H9 (cell line): ENCODE data around the gene RSAD1. TPM values are rescaled to one million over a fixed set of nuclear protein-coding genes. Genes with fewer than 3 reads are reported as not detected.

Experiments used
- DNase-seq: peaks from one replicate; pipeline ENCODE4 v3.0.0-alpha.2; 2017
- H2AFZ ChIP-seq: one replicate; pipeline ENCODE4 v1.6.1; 2013; ENCODE audit warnings: mild to moderate bottlenecking, low read length, control low read depth, moderate library complexity
- H2AK5ac ChIP-seq: 2 replicates; pipeline ENCODE4 v1.6.1; 2013; ENCODE audit warnings: low read length, control low read depth, mixed read lengths; ENCODE audit not compliant: insufficient read length
- H2BK120ac ChIP-seq: one replicate; pipeline ENCODE4 v1.6.1; 2013; ENCODE audit warnings: low read depth, mild to moderate bottlenecking, low read length, control low read depth, inconsistent platforms; ENCODE audit not compliant: poor library complexity, severe bottlenecking
- H2BK12ac ChIP-seq: 2 replicates; pipeline ENCODE4 v1.6.1; 2013; ENCODE audit warnings: low read length, control low read depth, mixed read lengths, low read depth; ENCODE audit not compliant: insufficient read length
- H2BK15ac ChIP-seq: 2 replicates; pipeline ENCODE4 v1.6.1; 2013; ENCODE audit warnings: low read depth, low read length, control low read depth
- H2BK20ac ChIP-seq: one replicate; pipeline ENCODE4 v1.6.1; 2013; ENCODE audit warnings: low read depth, mild to moderate bottlenecking, low read length, control low read depth, inconsistent platforms; ENCODE audit not compliant: poor library complexity, severe bottlenecking
- H2BK5ac ChIP-seq: 2 replicates; pipeline ENCODE4 v1.6.1; 2013; ENCODE audit warnings: low read length, control low read depth, mixed read lengths; ENCODE audit not compliant: insufficient read length
- H3K14ac ChIP-seq: 2 replicates; pipeline ENCODE4 v1.6.1; 2013; ENCODE audit warnings: low read length, control low read depth; ENCODE audit not compliant: insufficient read depth
- H3K18ac ChIP-seq: 2 replicates; pipeline ENCODE4 v1.6.1; 2013; ENCODE audit warnings: low read depth, mild to moderate bottlenecking, mixed read lengths, low read length, control low read depth; ENCODE audit not compliant: insufficient read length
- H3K23ac ChIP-seq: 2 replicates; pipeline ENCODE4 v1.6.1; 2013; ENCODE audit warnings: low read length, control low read depth, mixed read lengths, low read depth; ENCODE audit not compliant: insufficient read length
- H3K23me2 ChIP-seq: 2 replicates; pipeline ENCODE4 v1.6.1; 2013; ENCODE audit warnings: low read depth, mild to moderate bottlenecking, mixed read lengths, low read length, control low read depth; ENCODE audit not compliant: insufficient read length, poor library complexity, severe bottlenecking
- H3K27ac ChIP-seq: 2 replicates; pipeline ENCODE4 v1.5.1; 2013; ENCODE audit warnings: low read length, control low read depth, mixed read lengths, low read depth; ENCODE audit not compliant: insufficient read length
- H3K27me3 ChIP-seq: 2 replicates; pipeline ENCODE4 v1.6.1; 2013; ENCODE audit warnings: low read length, control low read depth, inconsistent platforms; ENCODE audit not compliant: insufficient read depth
- H3K4ac ChIP-seq: 2 replicates; pipeline ENCODE4 v1.6.1; 2013; ENCODE audit warnings: low read depth, mild to moderate bottlenecking, control low read depth, inconsistent platforms, low read length, moderate library complexity
- H3K4me1 ChIP-seq: 2 replicates; pipeline ENCODE4 v1.6.1; 2013; ENCODE audit warnings: low read length, control low read depth, inconsistent platforms; ENCODE audit not compliant: insufficient read depth
- H3K4me2 ChIP-seq: 2 replicates; pipeline ENCODE4 v1.6.1; 2013; ENCODE audit warnings: low read length, control low read depth, mixed read lengths; ENCODE audit not compliant: insufficient read length, insufficient read depth
- H3K56ac ChIP-seq: 2 replicates; pipeline ENCODE4 v1.6.1; 2013; ENCODE audit warnings: low read depth, mild to moderate bottlenecking, mixed read lengths, low read length, control low read depth; ENCODE audit not compliant: insufficient read length
- H3K79me1 ChIP-seq: 2 replicates; pipeline ENCODE4 v1.6.1; 2013; ENCODE audit warnings: low read depth, mild to moderate bottlenecking, moderate library complexity, low read length, control low read depth, inconsistent platforms; ENCODE audit not compliant: insufficient read depth, poor library complexity, severe bottlenecking
- H3K79me2 ChIP-seq: 2 replicates; pipeline ENCODE4 v1.6.1; 2013; ENCODE audit warnings: low read length, control low read depth, inconsistent platforms; ENCODE audit not compliant: insufficient read depth
- H3K9ac ChIP-seq: 2 replicates; pipeline ENCODE4 v1.6.1; 2013; ENCODE audit warnings: low read length, control low read depth, mixed read lengths; ENCODE audit not compliant: insufficient read length; ENCODE audit errors: extremely low read depth
- H3K9me3 ChIP-seq: one replicate; pipeline ENCODE4 v1.6.1; 2013; ENCODE audit warnings: low read depth, low read length, inconsistent platforms; ENCODE audit not compliant: control insufficient read depth
- H3T11ph ChIP-seq: one replicate; pipeline ENCODE4 v1.6.1; 2013; ENCODE audit warnings: mild to moderate bottlenecking, low read length, control low read depth, inconsistent platforms
- H4K20me1 ChIP-seq: one replicate; pipeline ENCODE4 v1.6.1; 2013; ENCODE audit not compliant: control insufficient read depth, insufficient read length, insufficient read depth
- H4K5ac ChIP-seq: 2 replicates; pipeline ENCODE4 v1.6.1; 2013; ENCODE audit warnings: low read depth, mild to moderate bottlenecking, mixed read lengths, low read length, control low read depth; ENCODE audit not compliant: insufficient read length
- H4K8ac ChIP-seq: replicated peaks from 2 replicates; pipeline ENCODE4 v1.6.1; 2013; ENCODE audit warnings: low read length, control low read depth, mixed read lengths, low read depth; ENCODE audit not compliant: insufficient read length
- H4K91ac ChIP-seq: 2 replicates; pipeline ENCODE4 v1.6.1; 2013; ENCODE audit warnings: low read depth, mild to moderate bottlenecking, moderate library complexity, mixed read lengths, low read length, control low read depth; ENCODE audit not compliant: insufficient read length
- H3K27ac Mint-ChIP-seq, 3 experiments: 2 replicates in 2 of 3; 3 replicates in 1 of 3; pipeline ENCODE4 v1.8.0; 2020 to 2021; ENCODE audit warnings: mixed read lengths in 3 of 3, mild to moderate bottlenecking in 1 of 3, moderate library complexity in 1 of 3
- H3K27me3 Mint-ChIP-seq: 2 replicates; pipeline ENCODE4 v1.8.0; 2021; ENCODE audit warnings: low read depth, mild to moderate bottlenecking, moderate library complexity, mixed read lengths
- H3K36me3 Mint-ChIP-seq, 3 experiments: 2 replicates in 2 of 3; 3 replicates in 1 of 3; pipeline ENCODE4 v1.8.0; 2020 to 2021; ENCODE audit warnings: low read depth in 3 of 3, mixed read lengths in 3 of 3; ENCODE audit not compliant: insufficient read depth in 1 of 3
- H3K4me1 Mint-ChIP-seq, 2 experiments: 2 replicates each; pipeline ENCODE4 v1.8.0; 2020; ENCODE audit warnings: mixed read lengths in 2 of 2
- H3K4me3 Mint-ChIP-seq, 2 experiments: 2 replicates in 1 of 2; 3 replicates in 1 of 2; pipeline ENCODE4 v1.8.0; 2020 to 2021; ENCODE audit warnings: mild to moderate bottlenecking in 2 of 2, mixed read lengths in 2 of 2, moderate library complexity in 1 of 2
- H3K9me3 Mint-ChIP-seq, 2 experiments: 2 replicates in 1 of 2; 3 replicates in 1 of 2; pipeline ENCODE4 v1.8.0; 2020; ENCODE audit warnings: mild to moderate bottlenecking in 2 of 2, mixed read lengths in 2 of 2, moderate library complexity in 1 of 2
- CTCF ChIP-seq: fragments of 200-600 bp; sonication (generic); conservative IDR thresholded peaks from 3 replicates; pipeline ENCODE4 v1.8.0; 2021; ENCODE audit warnings: antibody characterized with exemption, mild to moderate bottlenecking
- WGBS: extraction: QIAGEN DNeasy Blood & Tissue Kit; methylation state at CpG from one replicate; pipeline ENCODE4 v1.1.7; 2013; ENCODE audit warnings: missing lambda C conversion rate, low lambda C conversion rate, mixed read lengths; ENCODE audit not compliant: insufficient read length; ENCODE audit errors: extremely low coverage; 5-methylcytosine and 5-hydroxymethylcytosine counted together
- total RNA-seq: library from RNA; stranded (reverse); gene quantifications from 2 replicates; pipeline ENCODE4 v1.2.1, GENCODE V29; 2021

RSAD1 gene
- total RNA-seq, 1 experiment from 2014 or later, result 27.9 TPM

- H3K27ac ChIP-seq, result no peak overlapping the region
Measured at GRCh38 chr17:50482110-50482509, 3.5 kb downstream of the RSAD1 start.

More at GRCh38 chr17:50482110-50482509, 3.5 kb downstream of the RSAD1 start:
- Histone ChIP-seq H3K23ac (no peak overlapping the region), H3K56ac (no peak overlapping the region), H3K4me1 (no peaks in the 10 kb centered on the region), H3K23me2 (no peaks in the 10 kb centered on the region), H2BK12ac (no peak overlapping the region), H2BK5ac (no peak overlapping the region), H3K9me3 (no peaks in the 10 kb centered on the region), H3K79me1 (no peaks in the 10 kb centered on the region), H3K27me3 (no peaks in the 10 kb centered on the region), H3K9ac (no peak overlapping the region), H4K20me1 (no peaks in the 10 kb centered on the region), H2AK5ac (no peak overlapping the region), H2BK15ac (no peak overlapping the region), H3K4ac (no peak overlapping the region), H3T11ph (no peak overlapping the region), H4K5ac (no peak overlapping the region), H4K8ac (no peak overlapping the region), H2BK120ac (no peak overlapping the region), H3K18ac (no peak overlapping the region), H3K14ac (no peak overlapping the region), H3K4me2 (no peak overlapping the region), H2BK20ac (no peak overlapping the region), H2AFZ (no peak overlapping the region), H4K91ac (no peak overlapping the region), H3K79me2 (no peaks in the 10 kb centered on the region)
- H3K36me3 Mint-ChIP-seq, result peaks cover 2 to 37% (median 36%) of the 10 kb centered on the region in 3 experiments
- H3K27ac Mint-ChIP-seq, result no peak overlapping the region; a peak in 1 of 7 replicates
- peaks cover 5% of the 10 kb centered on the region for H3K27me3 Mint-ChIP-seq
- peaks cover 11 to 12% of the 10 kb centered on the region in 2 experiments for H3K4me1 Mint-ChIP-seq
- TF ChIP-seq CTCF, result no peak
- H3K9me3 Mint-ChIP-seq, result no peaks in the 10 kb centered on the region
- no peak for DNase-seq
- H3K4me3 Mint-ChIP-seq, result no peak overlapping the region
- WGBS, result no CpG with 5 or more reads among the region's 23 CpGs
